ENCODE data around the gene DAPL1. TPM values are rescaled to one million over a fixed set of nuclear protein-coding genes. Genes with fewer than 3 reads are reported as not detected.

The DAPL1 gene
- total RNA-seq, 1 experiment from 2014 or later, result not detected

- H3K9me3 ChIP-seq (replicated peaks), result no peaks in the 10 kb centered on the region; the same call in 1 of the 2 replicates
- no peaks in the 10 kb centered on the region for H3K36me3 ChIP-seq
- no peak for DNase-seq (ENCODE audit: low read depth in 1 of 2, low spot score in 2 of 2)
- H3K27me3 ChIP-seq (replicated peaks), result no peaks in the 10 kb centered on the region
- no peaks in the 10 kb centered on the region for H3K4me1 ChIP-seq (replicated peaks)
- no peak overlapping the region for H3K4me3 ChIP-seq
- no peak overlapping the region for H3K27ac ChIP-seq
These were observed 8.2 kb upstream of the DAPL1 start for GRCh38 chr2:158786897-158787296.

- Histone ChIP-seq H3K27me3 (replicated peaks) (no peaks in the 10 kb centered on the region), H3K27ac (no peak overlapping the region), H3K36me3 (no peaks in the 10 kb centered on the region), H3K4me3 (no peak overlapping the region), H3K4me1 (replicated peaks) (no peaks in the 10 kb centered on the region), H3K9me3 (replicated peaks) (no peaks in the 10 kb centered on the region; the same call in 1 of the 2 replicates)
- no peak for DNase-seq (ENCODE audit: low read depth in 1 of 2, low spot score in 2 of 2)
These were observed 6.2 kb upstream of the DAPL1 start for GRCh38 chr2:158788951-158789350.

- Histone ChIP-seq H3K27ac (no peak overlapping the region), H3K4me3 (no peak overlapping the region), H3K36me3 (no peaks in the 10 kb centered on the region), H3K9me3 (replicated peaks) (no peaks in the 10 kb centered on the region), H3K27me3 (replicated peaks) (peaks cover 6% of the 10 kb centered on the region), H3K4me1 (replicated peaks) (no peaks in the 10 kb centered on the region)
- no peak for DNase-seq (ENCODE audit: low read depth in 1 of 2, low spot score in 2 of 2)
These were observed 1.5 kb downstream of the DAPL1 start for GRCh38 chr2:158796652-158797051.

GRCh38 chr2:158797963-158798700 lies 3.0 kb downstream of the DAPL1 start:
- peaks cover 7% of the 10 kb centered on the region for H3K27me3 ChIP-seq (replicated peaks)
- no peak overlapping the region for H3K27ac ChIP-seq
- DNase-seq (ENCODE audit: low read depth in 1 of 2, low spot score in 2 of 2), result no peak

GRCh38 chr2:158799181-158799580 lies 4.1 kb downstream of the DAPL1 start:
- Histone ChIP-seq H3K36me3 (no peaks in the 10 kb centered on the region), H3K4me1 (replicated peaks) (no peaks in the 10 kb centered on the region), H3K9me3 (replicated peaks) (no peaks in the 10 kb centered on the region), H3K27me3 (replicated peaks) (peaks cover 16% of the 10 kb centered on the region), H3K27ac (no peak overlapping the region), H3K4me3 (no peak overlapping the region)
- DNase-seq (ENCODE audit: low read depth in 1 of 2, low spot score in 2 of 2), result no peak

More at GRCh38 chr2:158797963-158798700, 3.0 kb downstream of the DAPL1 start:
- Histone ChIP-seq H3K9me3 (replicated peaks) (no peaks in the 10 kb centered on the region), H3K4me1 (replicated peaks) (no peaks in the 10 kb centered on the region), H3K4me3 (no peak overlapping the region), H3K36me3 (no peaks in the 10 kb centered on the region)

- DNase-seq (ENCODE audit: low read depth in 1 of 2, low spot score in 2 of 2), result no peak
- Histone ChIP-seq H3K36me3 (no peaks in the 10 kb centered on the region), H3K4me1 (replicated peaks) (no peaks in the 10 kb centered on the region), H3K27ac (no peak overlapping the region), H3K27me3 (replicated peaks) (peaks cover 14% of the 10 kb centered on the region; the same call in 1 of the 2 replicates), H3K4me3 (no peak overlapping the region), H3K9me3 (replicated peaks) (no peaks in the 10 kb centered on the region)
These were observed 8.4 kb downstream of the DAPL1 start for GRCh38 chr2:158803506-158803905.

GRCh38 chr2:158805255-158805654 lies 10.1 kb downstream of the DAPL1 start:
- no peak overlapping the region for H3K4me3 ChIP-seq
- no peaks in the 10 kb centered on the region for H3K36me3 ChIP-seq
- H3K27ac ChIP-seq, result no peak overlapping the region
- H3K27me3 ChIP-seq (replicated peaks), result peaks cover 14% of the 10 kb centered on the region; the same call in 1 of the 2 replicates
- no peaks in the 10 kb centered on the region for H3K4me1 ChIP-seq (replicated peaks)
- no peaks in the 10 kb centered on the region for H3K9me3 ChIP-seq (replicated peaks)
- DNase-seq (ENCODE audit: low read depth in 1 of 2, low spot score in 2 of 2), result no peak

- Histone ChIP-seq H3K9me3 (replicated peaks) (no peaks in the 10 kb centered on the region), H3K4me1 (replicated peaks) (no peaks in the 10 kb centered on the region), H3K27ac (no peak overlapping the region), H3K27me3 (replicated peaks) (peaks cover 14% of the 10 kb centered on the region; the same call in 1 of the 2 replicates), H3K4me3 (no peak overlapping the region), H3K36me3 (no peaks in the 10 kb centered on the region)
- DNase-seq (ENCODE audit: low read depth in 1 of 2, low spot score in 2 of 2), result no peak
These were observed 10.8 kb downstream of the DAPL1 start for GRCh38 chr2:158805936-158806335.

- Histone ChIP-seq H3K4me1 (replicated peaks) (no peaks in the 10 kb centered on the region), H3K27ac (no peak overlapping the region), H3K27me3 (replicated peaks) (peaks cover 14% of the 10 kb centered on the region; the same call in 1 of the 2 replicates), H3K4me3 (no peak overlapping the region), H3K9me3 (replicated peaks) (no peaks in the 10 kb centered on the region), H3K36me3 (no peaks in the 10 kb centered on the region)
- DNase-seq (ENCODE audit: low read depth in 1 of 2, low spot score in 2 of 2), result no peak
These were observed 11.8 kb downstream of the DAPL1 start for GRCh38 chr2:158806941-158807340.

- DNase-seq (ENCODE audit: low read depth in 1 of 2, low spot score in 2 of 2), result no peak
- H3K36me3 ChIP-seq, result no peaks in the 10 kb centered on the region
- H3K4me3 ChIP-seq, result no peak overlapping the region
- no peaks in the 10 kb centered on the region for H3K9me3 ChIP-seq (replicated peaks)
- peaks cover 10% of the 10 kb centered on the region; the same call in 1 of the 2 replicates for H3K27me3 ChIP-seq (replicated peaks)
- H3K27ac ChIP-seq, result no peak overlapping the region
- no peaks in the 10 kb centered on the region for H3K4me1 ChIP-seq (replicated peaks)
These were observed 13.3 kb downstream of the DAPL1 start for GRCh38 chr2:158808426-158808825.

GRCh38 chr2:158809816-158810215 lies 14.7 kb downstream of the DAPL1 start:
- Histone ChIP-seq H3K27ac (no peak overlapping the region), H3K4me3 (no peak overlapping the region), H3K4me1 (replicated peaks) (no peaks in the 10 kb centered on the region), H3K36me3 (no peaks in the 10 kb centered on the region), H3K9me3 (replicated peaks) (no peaks in the 10 kb centered on the region), H3K27me3 (replicated peaks) (0 out of 2 replicates have a peak, but pooled peaks cover 4% of the 10 kb centered on the region)
- DNase-seq (ENCODE audit: low read depth in 1 of 2, low spot score in 2 of 2), result no peak

- Histone ChIP-seq H3K36me3 (no peaks in the 10 kb centered on the region), H3K27me3 (replicated peaks) (no peaks in the 10 kb centered on the region), H3K9me3 (replicated peaks) (no peaks in the 10 kb centered on the region), H3K4me1 (replicated peaks) (no peaks in the 10 kb centered on the region), H3K4me3 (no peak overlapping the region), H3K27ac (no peak overlapping the region)
- no peak for DNase-seq (ENCODE audit: low read depth in 1 of 2, low spot score in 2 of 2)
These were observed 15.8 kb downstream of the DAPL1 start for GRCh38 chr2:158810731-158811460.

- H3K4me3 ChIP-seq, result no peak overlapping the region
- H3K27ac ChIP-seq, result no peak overlapping the region
These were observed 20.0 kb downstream of the DAPL1 start for GRCh38 chr2:158815166-158815565.

GRCh38 chr2:158815658-158816057 lies 20.5 kb downstream of the DAPL1 start:
- H3K27me3 ChIP-seq (replicated peaks), result 0 out of 2 replicates have a peak, but pooled peaks cover 3% of the 10 kb centered on the region
- H3K4me3 ChIP-seq, result no peak overlapping the region
- no peaks in the 10 kb centered on the region for H3K9me3 ChIP-seq (replicated peaks)
- H3K4me1 ChIP-seq (replicated peaks), result no peaks in the 10 kb centered on the region
- no peak overlapping the region for H3K27ac ChIP-seq
- no peaks in the 10 kb centered on the region for H3K36me3 ChIP-seq
- DNase-seq (ENCODE audit: low read depth in 1 of 2, low spot score in 2 of 2), result no peak

More at GRCh38 chr2:158815166-158815565, 20.0 kb downstream of the DAPL1 start:
- Histone ChIP-seq H3K4me1 (replicated peaks) (no peaks in the 10 kb centered on the region), H3K36me3 (no peaks in the 10 kb centered on the region), H3K27me3 (replicated peaks) (0 out of 2 replicates have a peak, but pooled peaks cover 3% of the 10 kb centered on the region), H3K9me3 (replicated peaks) (no peaks in the 10 kb centered on the region)
- no peak for DNase-seq (ENCODE audit: low read depth in 1 of 2, low spot score in 2 of 2)
